H9 (cell line): ENCODE measurements around the gene ZNF664. TPM values are rescaled to one million over a fixed set of nuclear protein-coding genes. Genes with fewer than 3 reads are reported as not detected.

Experiments
- DNase-seq: peaks from one replicate; pipeline ENCODE4 v3.0.0-alpha.2; 2017
- H2AFZ ChIP-seq: one replicate; pipeline ENCODE4 v1.6.1; 2013; ENCODE audit warnings: mild to moderate bottlenecking, low read length, control low read depth, moderate library complexity
- H2AK5ac ChIP-seq: 2 replicates; pipeline ENCODE4 v1.6.1; 2013; ENCODE audit warnings: low read length, control low read depth, mixed read lengths; ENCODE audit not compliant: insufficient read length
- H2BK120ac ChIP-seq: one replicate; pipeline ENCODE4 v1.6.1; 2013; ENCODE audit warnings: low read depth, mild to moderate bottlenecking, low read length, control low read depth, inconsistent platforms; ENCODE audit not compliant: poor library complexity, severe bottlenecking
- H2BK12ac ChIP-seq: 2 replicates; pipeline ENCODE4 v1.6.1; 2013; ENCODE audit warnings: low read length, control low read depth, mixed read lengths, low read depth; ENCODE audit not compliant: insufficient read length
- H2BK15ac ChIP-seq: 2 replicates; pipeline ENCODE4 v1.6.1; 2013; ENCODE audit warnings: low read depth, low read length, control low read depth
- H2BK20ac ChIP-seq: one replicate; pipeline ENCODE4 v1.6.1; 2013; ENCODE audit warnings: low read depth, mild to moderate bottlenecking, low read length, control low read depth, inconsistent platforms; ENCODE audit not compliant: poor library complexity, severe bottlenecking
- H2BK5ac ChIP-seq: 2 replicates; pipeline ENCODE4 v1.6.1; 2013; ENCODE audit warnings: low read length, control low read depth, mixed read lengths; ENCODE audit not compliant: insufficient read length
- H3K14ac ChIP-seq: 2 replicates; pipeline ENCODE4 v1.6.1; 2013; ENCODE audit warnings: low read length, control low read depth; ENCODE audit not compliant: insufficient read depth
- H3K18ac ChIP-seq: 2 replicates; pipeline ENCODE4 v1.6.1; 2013; ENCODE audit warnings: low read depth, mild to moderate bottlenecking, mixed read lengths, low read length, control low read depth; ENCODE audit not compliant: insufficient read length
- H3K23ac ChIP-seq: 2 replicates; pipeline ENCODE4 v1.6.1; 2013; ENCODE audit warnings: low read length, control low read depth, mixed read lengths, low read depth; ENCODE audit not compliant: insufficient read length
- H3K23me2 ChIP-seq: 2 replicates; pipeline ENCODE4 v1.6.1; 2013; ENCODE audit warnings: low read depth, mild to moderate bottlenecking, mixed read lengths, low read length, control low read depth; ENCODE audit not compliant: insufficient read length, poor library complexity, severe bottlenecking
- H3K27ac ChIP-seq: 2 replicates; pipeline ENCODE4 v1.5.1; 2013; ENCODE audit warnings: low read length, control low read depth, mixed read lengths, low read depth; ENCODE audit not compliant: insufficient read length
- H3K27me3 ChIP-seq: 2 replicates; pipeline ENCODE4 v1.6.1; 2013; ENCODE audit warnings: low read length, control low read depth, inconsistent platforms; ENCODE audit not compliant: insufficient read depth
- H3K4ac ChIP-seq: 2 replicates; pipeline ENCODE4 v1.6.1; 2013; ENCODE audit warnings: low read depth, mild to moderate bottlenecking, control low read depth, inconsistent platforms, low read length, moderate library complexity
- H3K4me1 ChIP-seq: 2 replicates; pipeline ENCODE4 v1.6.1; 2013; ENCODE audit warnings: low read length, control low read depth, inconsistent platforms; ENCODE audit not compliant: insufficient read depth
- H3K4me2 ChIP-seq: 2 replicates; pipeline ENCODE4 v1.6.1; 2013; ENCODE audit warnings: low read length, control low read depth, mixed read lengths; ENCODE audit not compliant: insufficient read length, insufficient read depth
- H3K56ac ChIP-seq: 2 replicates; pipeline ENCODE4 v1.6.1; 2013; ENCODE audit warnings: low read depth, mild to moderate bottlenecking, mixed read lengths, low read length, control low read depth; ENCODE audit not compliant: insufficient read length
- H3K79me1 ChIP-seq: 2 replicates; pipeline ENCODE4 v1.6.1; 2013; ENCODE audit warnings: low read depth, mild to moderate bottlenecking, moderate library complexity, low read length, control low read depth, inconsistent platforms; ENCODE audit not compliant: insufficient read depth, poor library complexity, severe bottlenecking
- H3K79me2 ChIP-seq: 2 replicates; pipeline ENCODE4 v1.6.1; 2013; ENCODE audit warnings: low read length, control low read depth, inconsistent platforms; ENCODE audit not compliant: insufficient read depth
- H3K9ac ChIP-seq: 2 replicates; pipeline ENCODE4 v1.6.1; 2013; ENCODE audit warnings: low read length, control low read depth, mixed read lengths; ENCODE audit not compliant: insufficient read length; ENCODE audit errors: extremely low read depth
- H3K9me3 ChIP-seq: one replicate; pipeline ENCODE4 v1.6.1; 2013; ENCODE audit warnings: low read depth, low read length, inconsistent platforms; ENCODE audit not compliant: control insufficient read depth
- H3T11ph ChIP-seq: one replicate; pipeline ENCODE4 v1.6.1; 2013; ENCODE audit warnings: mild to moderate bottlenecking, low read length, control low read depth, inconsistent platforms
- H4K20me1 ChIP-seq: one replicate; pipeline ENCODE4 v1.6.1; 2013; ENCODE audit not compliant: control insufficient read depth, insufficient read length, insufficient read depth
- H4K5ac ChIP-seq: 2 replicates; pipeline ENCODE4 v1.6.1; 2013; ENCODE audit warnings: low read depth, mild to moderate bottlenecking, mixed read lengths, low read length, control low read depth; ENCODE audit not compliant: insufficient read length
- H4K8ac ChIP-seq: replicated peaks from 2 replicates; pipeline ENCODE4 v1.6.1; 2013; ENCODE audit warnings: low read length, control low read depth, mixed read lengths, low read depth; ENCODE audit not compliant: insufficient read length
- H4K91ac ChIP-seq: 2 replicates; pipeline ENCODE4 v1.6.1; 2013; ENCODE audit warnings: low read depth, mild to moderate bottlenecking, moderate library complexity, mixed read lengths, low read length, control low read depth; ENCODE audit not compliant: insufficient read length
- H3K27ac Mint-ChIP-seq, 3 experiments: 2 replicates in 2 of 3; 3 replicates in 1 of 3; pipeline ENCODE4 v1.8.0; 2020 to 2021; ENCODE audit warnings: mixed read lengths in 3 of 3, mild to moderate bottlenecking in 1 of 3, moderate library complexity in 1 of 3
- H3K27me3 Mint-ChIP-seq: 2 replicates; pipeline ENCODE4 v1.8.0; 2021; ENCODE audit warnings: low read depth, mild to moderate bottlenecking, moderate library complexity, mixed read lengths
- H3K36me3 Mint-ChIP-seq, 3 experiments: 2 replicates in 2 of 3; 3 replicates in 1 of 3; pipeline ENCODE4 v1.8.0; 2020 to 2021; ENCODE audit warnings: low read depth in 3 of 3, mixed read lengths in 3 of 3; ENCODE audit not compliant: insufficient read depth in 1 of 3
- H3K4me1 Mint-ChIP-seq, 2 experiments: 2 replicates each; pipeline ENCODE4 v1.8.0; 2020; ENCODE audit warnings: mixed read lengths in 2 of 2
- H3K4me3 Mint-ChIP-seq, 2 experiments: 2 replicates in 1 of 2; 3 replicates in 1 of 2; pipeline ENCODE4 v1.8.0; 2020 to 2021; ENCODE audit warnings: mild to moderate bottlenecking in 2 of 2, mixed read lengths in 2 of 2, moderate library complexity in 1 of 2
- H3K9me3 Mint-ChIP-seq, 2 experiments: 2 replicates in 1 of 2; 3 replicates in 1 of 2; pipeline ENCODE4 v1.8.0; 2020; ENCODE audit warnings: mild to moderate bottlenecking in 2 of 2, mixed read lengths in 2 of 2, moderate library complexity in 1 of 2
- CTCF ChIP-seq: fragments of 200-600 bp; sonication (generic); conservative IDR thresholded peaks from 3 replicates; pipeline ENCODE4 v1.8.0; 2021; ENCODE audit warnings: antibody characterized with exemption, mild to moderate bottlenecking
- WGBS: extraction: QIAGEN DNeasy Blood & Tissue Kit; methylation state at CpG from one replicate; pipeline ENCODE4 v1.1.7; 2013; ENCODE audit warnings: missing lambda C conversion rate, low lambda C conversion rate, mixed read lengths; ENCODE audit not compliant: insufficient read length; ENCODE audit errors: extremely low coverage; 5-methylcytosine and 5-hydroxymethylcytosine counted together
- total RNA-seq: library from RNA; stranded (reverse); gene quantifications from 2 replicates; pipeline ENCODE4 v1.2.1, GENCODE V29; 2021

The ZNF664 gene
- total RNA-seq, 1 experiment from 2014 or later = 29.5 TPM

GRCh38 chr12:123934829-123935228 lies 38.2 kb upstream of the ZNF664 start:
- Mint-ChIP-seq H3K4me3 (no peak overlapping the region), H3K27ac (no peak overlapping the region; a peak in 1 of 7 replicates), H3K4me1 (peaks cover 0 to 4% of the 10 kb centered on the region in 2 experiments; a peak in 2 of 4 replicates), H3K27me3 (peaks cover 91% of the 10 kb centered on the region), H3K9me3 (no peaks in the 10 kb centered on the region), H3K36me3 (no peaks in the 10 kb centered on the region)
- DNase-seq = no peak
- no peaks in the 10 kb centered on the region; the same call in 1 of the 2 replicates for H3K27me3 ChIP-seq
- H2AK5ac ChIP-seq = no peak overlapping the region
- no peak overlapping the region for H3K56ac ChIP-seq
- TF ChIP-seq CTCF = no peak
- H3K23ac ChIP-seq = no peak overlapping the region
- no peak overlapping the region for H2BK15ac ChIP-seq
- H2BK5ac ChIP-seq = no peak overlapping the region
- H3K9me3 ChIP-seq = no peaks in the 10 kb centered on the region
- H3K23me2 ChIP-seq = no peaks in the 10 kb centered on the region
- H3K4ac ChIP-seq = no peak overlapping the region
- H2BK20ac ChIP-seq = no peak overlapping the region
- H4K5ac ChIP-seq = no peak overlapping the region
- H3K14ac ChIP-seq = no peak overlapping the region; the same call in 1 of the 2 replicates
- no peaks in the 10 kb centered on the region for H3K4me1 ChIP-seq
- no peak overlapping the region for H4K91ac ChIP-seq
- H3T11ph ChIP-seq = no peak overlapping the region
- no peak overlapping the region for H3K18ac ChIP-seq
- H3K79me2 ChIP-seq = no peaks in the 10 kb centered on the region
- H4K20me1 ChIP-seq = no peaks in the 10 kb centered on the region
- no peak overlapping the region for H3K4me2 ChIP-seq
- no peak overlapping the region for H2AFZ ChIP-seq
- no peak overlapping the region for H3K27ac ChIP-seq
- no peak overlapping the region for H4K8ac ChIP-seq
- no peak overlapping the region for H2BK12ac ChIP-seq
- WGBS = no CpG with 5 or more reads among the region's 9 CpGs
- no peak overlapping the region for H2BK120ac ChIP-seq
- H3K9ac ChIP-seq = no peak overlapping the region
- no peaks in the 10 kb centered on the region for H3K79me1 ChIP-seq
